Measurements from ENCODE around the gene CACHD1.

CACHD1 gene

GRCh38 chr1:64624808-64625207 is 154.9 kb downstream of the CACHD1 start:
- H3K27me3 ChIP-seq (ENCODE audit: insufficient read depth, poor library complexity, severe bottlenecking) = peaks cover 6% of the 10 kb centered on the region
- TF ChIP-seq CTCF (IDR thresholded peaks at IDR 0.05; ENCODE audit: insufficient read depth, low read length) (no peak), POLR2AphosphoS5 (IDR thresholded peaks at IDR 0.05; ENCODE audit: low read depth) (no peak), GABPA (IDR thresholded peaks at IDR 0.05; ENCODE audit: low read depth) (no peak), SPI1 (IDR thresholded peaks at IDR 0.05; ENCODE audit: borderline replicate concordance, low read depth) (no peak), REST (IDR thresholded peaks at IDR 0.05; ENCODE audit: insufficient replicate concordance, low read depth) (no peak)
- H3K4me3 ChIP-seq (replicated peaks; ENCODE audit: insufficient read depth, low read length) = no peak overlapping the region
- no peak overlapping the region for H3K27ac ChIP-seq (replicated peaks)
- DNase-seq (ENCODE audit: low read depth in 1 of 2, low spot score in 1 of 2) = no peak

GRCh38 chr1:64630611-64631010 is 160.7 kb downstream of the CACHD1 start:
- Histone ChIP-seq H3K27ac (replicated peaks) (no peak overlapping the region), H3K27me3 (ENCODE audit: insufficient read depth, poor library complexity, severe bottlenecking) (peaks cover 9% of the 10 kb centered on the region), H3K4me3 (replicated peaks; ENCODE audit: insufficient read depth, low read length) (no peak overlapping the region)
- DNase-seq (ENCODE audit: low read depth in 1 of 2, low spot score in 1 of 2) = no peak
- TF ChIP-seq GABPA (IDR thresholded peaks at IDR 0.05; ENCODE audit: low read depth) (no peak), REST (IDR thresholded peaks at IDR 0.05; ENCODE audit: insufficient replicate concordance, low read depth) (no peak), SPI1 (IDR thresholded peaks at IDR 0.05; ENCODE audit: borderline replicate concordance, low read depth) (no peak), CTCF (IDR thresholded peaks at IDR 0.05; ENCODE audit: insufficient read depth, low read length) (no peak), POLR2AphosphoS5 (IDR thresholded peaks at IDR 0.05; ENCODE audit: low read depth) (no peak)

GRCh38 chr1:64631346-64632034 is 161.6 kb downstream of the CACHD1 start:
- Histone ChIP-seq H3K27me3 (ENCODE audit: insufficient read depth, poor library complexity, severe bottlenecking) (peaks cover 9% of the 10 kb centered on the region), H3K4me3 (replicated peaks; ENCODE audit: insufficient read depth, low read length) (no peak overlapping the region), H3K27ac (replicated peaks) (no peak overlapping the region)
- DNase-seq (ENCODE audit: low read depth in 1 of 2, low spot score in 1 of 2) = no peak
- TF ChIP-seq SPI1 (IDR thresholded peaks at IDR 0.05; ENCODE audit: borderline replicate concordance, low read depth) = no peak
- no peak for TF ChIP-seq POLR2AphosphoS5 (IDR thresholded peaks at IDR 0.05; ENCODE audit: low read depth)
- TF ChIP-seq CTCF (IDR thresholded peaks at IDR 0.05; ENCODE audit: insufficient read depth, low read length) = no peak
- TF ChIP-seq GABPA (IDR thresholded peaks at IDR 0.05; ENCODE audit: low read depth) = no peak
- no peak for TF ChIP-seq REST (IDR thresholded peaks at IDR 0.05; ENCODE audit: insufficient replicate concordance, low read depth)

Measured in HL-60 (cell line).